SK-N-SH (cell line): ENCODE data around the gene CENPV. TPM values are rescaled to one million over a fixed set of nuclear protein-coding genes. Genes with fewer than 3 reads are reported as not detected.

Source experiments
- CTCF ChIA-PET: fragments of 300-600, 350-600 bp; formaldehyde crosslinking; extraction: SDS; loops from one replicate; lab custom pipeline; 2021; lab: Yijun Ruan, JAX
- POLR2A ChIA-PET: fragments of 350-600 bp; sonication (Branson Sonifier 250); formaldehyde crosslinking; extraction: SDS; loops from one replicate; lab custom pipeline; 2020; ENCODE audit warnings: antibody characterized with exemption, inconsistent platforms; lab: Yijun Ruan, JAX
- DNase-seq: peaks from one replicate; pipeline ENCODE4 v3.0.0; 2012
- H2AFZ ChIP-seq: fragments of 200-600 bp; sonication (generic); 2 replicates; pipeline ENCODE4 v1.8.1; 2016; ENCODE audit warnings: antibody characterized with exemption, mild to moderate bottlenecking, low read depth
- H3F3A ChIP-seq: fragments of 200-600 bp; sonication (generic); replicated peaks from 2 replicates; pipeline ENCODE3; 2016; ENCODE audit warnings: antibody characterized with exemption, mild to moderate bottlenecking; ENCODE audit not compliant: insufficient read depth
- H3K27ac ChIP-seq, 2 experiments: fragments of 200-500 bp in 1 of 2; fragments of 200-600 bp in 1 of 2; sonication (Bioruptor generic) in 1 of 2; sonication (generic), shearing (Covaris generic) in 1 of 2; 2 replicates each; pipeline versions ENCODE4 v1.5.1 to v1.6.1; 2014 to 2016; ENCODE audit warnings: low read depth in 2 of 2, inconsistent platforms in 1 of 2, low read length in 1 of 2, mild to moderate bottlenecking in 1 of 2, mixed read lengths in 1 of 2
- H3K27me3 ChIP-seq: fragments of 200-600 bp; sonication (generic), shearing (Covaris generic); 2 replicates; pipeline ENCODE4 v1.6.1; 2016; ENCODE audit warnings: mixed run types; ENCODE audit not compliant: insufficient read depth
- H3K36me3 ChIP-seq, 2 experiments: fragments of 200-500 bp in 1 of 2; fragments of 200-600 bp in 1 of 2; sonication (Bioruptor generic) in 1 of 2; sonication (generic) in 1 of 2; replicated peaks in 1 of 2; 2 replicates each; pipeline versions ENCODE3 to v1.5.1; 2014 to 2016; ENCODE audit warnings: low read length in 1 of 2, mild to moderate bottlenecking in 1 of 2; ENCODE audit not compliant: insufficient read depth in 2 of 2, control insufficient read depth in 1 of 2
- H3K4me1 ChIP-seq, 2 experiments: fragments of 200-500 bp in 1 of 2; fragments of 200-600 bp in 1 of 2; sonication (Bioruptor generic) in 1 of 2; sonication (generic), shearing (Covaris generic) in 1 of 2; 2 replicates each; pipeline versions ENCODE4 v1.5.1 to v1.6.1; 2014 to 2016; ENCODE audit warnings: low read depth in 1 of 2, low read length in 1 of 2, mixed run types in 1 of 2; ENCODE audit not compliant: insufficient read depth in 2 of 2, control insufficient read depth in 1 of 2
- H3K4me2 ChIP-seq: fragments of 200-600 bp; sonication (generic), shearing (Covaris generic); 2 replicates; pipeline ENCODE4 v1.6.1; 2017; ENCODE audit warnings: mixed run types
- H3K4me3 ChIP-seq, 2 experiments: fragments of 200-500 bp in 1 of 2; fragments of 200-600 bp in 1 of 2; sonication (Bioruptor generic) in 1 of 2; sonication (generic), shearing (Covaris generic) in 1 of 2; 2 replicates each; pipeline versions ENCODE4 v1.5.1 to v1.8.1; 2014 to 2016; ENCODE audit warnings: low read depth in 2 of 2, inconsistent platforms in 1 of 2, low read length in 1 of 2, mild to moderate bottlenecking in 1 of 2, mixed read lengths in 1 of 2, moderate library complexity in 1 of 2
- H3K79me2 ChIP-seq: fragments of 200-600 bp; sonication (generic); 2 replicates; pipeline ENCODE4 v1.8.1; 2017; ENCODE audit warnings: mild to moderate bottlenecking; ENCODE audit not compliant: insufficient read depth
- H3K9ac ChIP-seq: fragments of 200-600 bp; sonication (generic); 2 replicates; pipeline ENCODE4 v1.6.1; 2017; ENCODE audit warnings: mixed run types
- H3K9me2 ChIP-seq: fragments of 200-600 bp; sonication (generic); 2 replicates; pipeline ENCODE4 v1.6.1; 2017; ENCODE audit warnings: mixed run types
- H3K9me3 ChIP-seq: fragments of 200-600 bp; sonication (generic); 2 replicates; pipeline ENCODE4 v1.6.1; 2017; ENCODE audit warnings: mixed run types, mild to moderate bottlenecking, moderate library complexity
- H4K20me1 ChIP-seq: fragments of 200-600 bp; sonication (generic); 2 replicates; pipeline ENCODE4 v1.6.1; 2017; ENCODE audit warnings: mild to moderate bottlenecking, mixed run types; ENCODE audit not compliant: insufficient read depth
- CTCF ChIP-seq: fragments of 200-600 bp; sonication (generic); IDR thresholded peaks from 2 replicates; pipeline ENCODE4 v1.6.1; 2017; ENCODE audit warnings: antibody characterized with exemption, mild to moderate bottlenecking, moderate library complexity
- ELF1 ChIP-seq: IDR thresholded peaks from 2 replicates; pipeline ENCODE4 v1.4.0; 2012
- EP300 ChIP-seq, 2 experiments: IDR thresholded peaks; 2 replicates each; pipeline versions ENCODE4 v1.4.0 to v1.6.1; 2012; ENCODE audit warnings: borderline replicate concordance in 1 of 2, low read depth in 1 of 2, low read length in 1 of 2
- EZH2phosphoT487 ChIP-seq: fragments of 200-600 bp; sonication (generic); IDR thresholded peaks from 2 replicates; pipeline ENCODE4 v1.6.1; 2017; ENCODE audit warnings: low read depth, mixed run types, mild to moderate bottlenecking, antibody characterized with exemption, moderate library complexity, borderline replicate concordance
- FOSL2 ChIP-seq: IDR thresholded peaks from 2 replicates; pipeline ENCODE4 v1.4.0; 2012; ENCODE audit warnings: low read depth, mild to moderate bottlenecking, moderate library complexity, borderline replicate concordance
- GATA2 ChIP-seq: sonication (generic); formaldehyde crosslinking; IDR thresholded peaks from 2 replicates; pipeline ENCODE4 v1.5.0; 2020; ENCODE audit warnings: mild to moderate bottlenecking, missing genetic modification reagents
- IRF3 ChIP-seq: fragments of 150-350 bp; IDR thresholded peaks from 2 replicates; pipeline ENCODE4 v1.6.1; 2016; ENCODE audit warnings: mild to moderate bottlenecking, low read depth, low read length
- MAX ChIP-seq: IDR thresholded peaks from 2 replicates; pipeline ENCODE4 v1.4.0; 2012; ENCODE audit warnings: low read depth
- MEF2A ChIP-seq: IDR thresholded peaks from 2 replicates; pipeline ENCODE4 v1.4.0; 2012; ENCODE audit warnings: low read depth, borderline replicate concordance
- NFIC ChIP-seq: IDR thresholded peaks from 2 replicates; pipeline ENCODE4 v1.4.0; 2012; ENCODE audit warnings: borderline replicate concordance
- NRF1 ChIP-seq: IDR thresholded peaks from 2 replicates; pipeline ENCODE4 v1.6.1; 2012; ENCODE audit warnings: low read depth, mild to moderate bottlenecking, low read length
- PBX3 ChIP-seq: IDR thresholded peaks from 2 replicates; pipeline ENCODE4; 2012
- RCOR1 ChIP-seq: fragments of 150-350 bp; IDR thresholded peaks from 2 replicates; pipeline ENCODE4 v1.6.1; 2017; ENCODE audit warnings: antibody characterized with exemption, low read length
- RFX5 ChIP-seq: IDR thresholded peaks from 2 replicates; pipeline ENCODE4 v1.6.1; 2012; ENCODE audit warnings: mild to moderate bottlenecking, improper control_type of control experiment, low read length
- SIN3A ChIP-seq: IDR thresholded peaks from 2 replicates; pipeline ENCODE4 v1.6.1; 2012; ENCODE audit warnings: low read depth, mild to moderate bottlenecking, low read length, moderate library complexity, borderline replicate concordance
- TAF1 ChIP-seq: IDR thresholded peaks from 2 replicates; pipeline ENCODE4 v1.6.1; 2012; ENCODE audit warnings: low read depth, mild to moderate bottlenecking, low read length, moderate library complexity, borderline replicate concordance
- TCF12 ChIP-seq: IDR thresholded peaks from 2 replicates; pipeline ENCODE4 v1.4.0; 2012
- TEAD4 ChIP-seq: IDR thresholded peaks from 2 replicates; pipeline ENCODE4 v1.4.0; 2012; ENCODE audit warnings: mild to moderate bottlenecking, borderline replicate concordance; ENCODE audit not compliant: insufficient read depth
- YY1 ChIP-seq: IDR thresholded peaks from 2 replicates; pipeline ENCODE4 v1.4.0; 2012; ENCODE audit warnings: low read depth, mild to moderate bottlenecking
- WGBS: methylation state at CpG from one replicate; pipeline ENCODE4 v1.1.6; 2017; ENCODE audit warnings: low lambda C conversion rate; 5-methylcytosine and 5-hydroxymethylcytosine counted together
- polyA plus RNA-seq, 3 experiments: library from polyadenylated mRNA; depleted of rRNA; stranded (reverse); fragments of >200 nt; gene quantifications; 2 replicates each; pipeline ENCODE4 v1.2.3, GENCODE V29; 2012

Gene CENPV
- polyA plus RNA-seq, 1 of the 3 experiments (the other 2 are of a cell fraction): 92.3 TPM

GRCh38 chr17:16371742-16372141, 18.5 kb upstream of the CENPV start:
- no peaks in the 10 kb centered on the region for H3K79me2 ChIP-seq
- no peaks in the 10 kb centered on the region for H3K36me3 ChIP-seq
- H3K27ac ChIP-seq: peak overlapping the region in 1 of 2 experiments; percentile 10; a peak in 1 of 4 replicates
- no peaks in the 10 kb centered on the region for H3K4me1 ChIP-seq
- H3K9ac ChIP-seq: no peak overlapping the region
- peak; percentile 60; the same call in 1 of the 2 replicates for TF ChIP-seq NFIC
- peak; percentile 68 for TF ChIP-seq PBX3
- TF ChIP-seq FOSL2: peak; percentile 13; the same call in 1 of the 2 replicates
- TF ChIP-seq TCF12: peak; percentile 56; the same call in 1 of the 2 replicates
- peak; percentile 9; a peak in 1 of 4 replicates for TF ChIP-seq EP300 (IDR thresholded peaks at IDR 0.05; ENCODE audit: borderline replicate concordance in 1 of 2, low read depth in 1 of 2, low read length in 1 of 2)
- no peak for TF ChIP-seq RFX5
- TF ChIP-seq RCOR1: no peak
- TF ChIP-seq MEF2A: 0 out of 2 replicates have a peak, but pooled peaks have one; percentile 48
- TF ChIP-seq ELF1: no peak
- WGBS: 54% methylated on average over 5 of the region's 5 CpGs
- no peaks in the 10 kb centered on the region for H3K9me3 ChIP-seq
- DNase-seq: peak; percentile 26
- ChIA-PET CTCF (interaction anchor here (1.0 to 6.2 kb wide), 2 partner anchors 8 to 149 kb away, joined by 3 to 56 read pairs; no protein-coding TSS in a partner anchor), POLR2A (interaction anchor here (0.8 kb wide), 1 partner anchor 9 kb away, joined by 5 read pairs; the partner anchor contains the start of gene UBB)
- H2AFZ ChIP-seq: no peak overlapping the region
- no peak overlapping the region for H3K4me2 ChIP-seq
- H4K20me1 ChIP-seq: no peaks in the 10 kb centered on the region
- no peaks in the 10 kb centered on the region for H3F3A ChIP-seq
- H3K27me3 ChIP-seq: no peaks in the 10 kb centered on the region
- H3K9me2 ChIP-seq: no peaks in the 10 kb centered on the region
- H3K4me3 ChIP-seq: no peak overlapping the region

- Histone ChIP-seq H3K9me2 (no peaks in the 10 kb centered on the region), H3K27ac (no peak overlapping the region), H3K4me1 (peaks cover 0 to 6% of the 10 kb centered on the region in 2 experiments; a peak in 1 of 4 replicates), H3K9ac (no peak overlapping the region), H3F3A (no peaks in the 10 kb centered on the region), H4K20me1 (no peaks in the 10 kb centered on the region), H3K36me3 (no peaks in the 10 kb centered on the region), H2AFZ (no peak overlapping the region), H3K4me3 (no peak overlapping the region), H3K9me3 (no peaks in the 10 kb centered on the region), H3K27me3 (no peaks in the 10 kb centered on the region), H3K79me2 (no peaks in the 10 kb centered on the region), H3K4me2 (no peak overlapping the region)
- ChIA-PET CTCF (interaction anchor here (0.7 to 4.9 kb wide), 32 partner anchors 10 to 354 kb away, joined by 3 to 94 read pairs (median 6); partner anchors contain the start of genes CENPV, TRPV2 and UBB), POLR2A (interaction anchor here (0.6 to 2.7 kb wide), 3 partner anchors 12 to 837 kb away, joined by 3 to 17 read pairs (median 13); partner anchors contain the start of genes CENPV and UBB)
- no peak for DNase-seq
- TF ChIP-seq EZH2phosphoT487: no peak
- no peak for TF ChIP-seq YY1
- no peak for TF ChIP-seq MAX
- TF ChIP-seq IRF3: no peak
- TF ChIP-seq NRF1: no peak
- no peak for TF ChIP-seq GATA2 (CRISPR knock-in tag)
- no peak for TF ChIP-seq TAF1
- no peak for TF ChIP-seq TEAD4
- no peak for TF ChIP-seq SIN3A
- no peak for TF ChIP-seq RFX5
- no peak for TF ChIP-seq CTCF
- TF ChIP-seq FOSL2: no peak
These were observed 11.4 kb upstream of the CENPV start for GRCh38 chr17:16364625-16365024.
